Measurements from ENCODE around the gene ROR1.
"Not testable (repeated sequence)": the region's sequence is repeated elsewhere in the genome, so short reads cannot be mapped to it uniquely, and the experiment has no call there.

Gene ROR1

DNA sequence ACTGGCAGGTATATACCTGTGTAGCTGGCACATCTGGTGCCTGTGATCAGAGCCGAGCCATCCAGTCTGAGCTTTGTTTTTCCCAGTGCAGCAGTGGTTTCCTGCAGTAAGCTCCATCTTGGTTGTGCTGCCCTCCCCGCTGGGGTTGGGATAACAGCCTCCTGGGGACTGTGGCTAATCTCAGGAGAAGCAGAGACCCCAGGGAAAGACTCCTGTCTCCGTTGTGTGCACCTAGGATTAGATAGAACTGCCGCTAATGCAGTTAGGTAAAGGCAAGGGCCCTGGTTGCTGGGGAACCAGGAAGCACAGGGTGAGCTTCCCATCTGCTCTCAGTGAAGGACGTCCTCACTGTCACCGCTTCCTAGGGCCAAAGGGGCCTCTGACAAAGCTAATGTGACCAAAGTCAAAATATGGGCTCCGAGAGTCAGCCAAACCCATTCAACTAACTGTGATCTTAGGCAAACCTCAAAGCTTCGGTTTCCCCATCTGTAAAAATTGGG lies 20.0 kb downstream of the ROR1 start:
- DNase-seq (ENCODE audit: low spot score), result no peak

DNA sequence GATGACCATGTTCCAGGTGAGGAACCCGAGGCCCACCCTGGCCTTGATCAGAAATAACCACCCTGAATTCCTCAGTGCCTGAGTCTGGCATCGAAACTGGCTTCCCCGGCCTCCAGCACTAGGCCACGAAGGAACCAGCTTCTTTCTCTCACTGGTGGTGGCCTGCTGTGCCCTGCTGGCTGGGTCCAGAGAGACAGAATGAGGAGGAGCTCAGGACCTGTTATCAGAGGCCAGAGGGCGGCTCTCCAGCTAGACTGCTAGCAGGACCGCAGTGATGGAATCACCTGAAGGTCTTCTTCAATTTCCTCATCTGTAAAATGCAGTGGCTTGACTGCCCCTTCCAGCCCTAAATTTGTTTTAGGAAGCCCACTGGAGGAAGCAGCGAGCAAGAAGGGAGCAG lies 20.5 kb downstream of the ROR1 start:
- DNase-seq (ENCODE audit: low spot score), result no peak

DNA sequence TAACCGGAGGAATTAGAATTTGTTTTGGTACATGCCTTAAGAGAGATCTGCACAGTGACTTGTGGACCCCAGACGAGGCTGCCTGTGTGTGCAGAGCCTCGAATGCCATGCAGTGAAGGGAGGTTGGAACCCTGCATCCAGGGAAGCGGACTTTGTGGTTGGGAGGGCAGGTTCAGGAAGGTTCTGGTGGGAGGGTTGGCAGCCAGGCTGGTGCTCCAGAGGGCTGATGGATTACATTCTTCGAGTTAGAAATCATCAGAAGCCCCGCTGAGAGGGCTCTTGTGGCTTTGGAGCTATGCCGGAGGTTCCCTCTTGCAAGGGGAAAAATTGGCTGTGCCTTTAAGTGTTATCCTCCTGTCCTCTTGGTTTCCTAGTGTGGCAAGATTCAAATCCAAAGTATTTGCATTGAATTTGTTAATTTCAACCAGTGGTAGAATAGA lies 21.1 kb downstream of the ROR1 start:
- no peak for DNase-seq (ENCODE audit: low spot score)

DNA sequence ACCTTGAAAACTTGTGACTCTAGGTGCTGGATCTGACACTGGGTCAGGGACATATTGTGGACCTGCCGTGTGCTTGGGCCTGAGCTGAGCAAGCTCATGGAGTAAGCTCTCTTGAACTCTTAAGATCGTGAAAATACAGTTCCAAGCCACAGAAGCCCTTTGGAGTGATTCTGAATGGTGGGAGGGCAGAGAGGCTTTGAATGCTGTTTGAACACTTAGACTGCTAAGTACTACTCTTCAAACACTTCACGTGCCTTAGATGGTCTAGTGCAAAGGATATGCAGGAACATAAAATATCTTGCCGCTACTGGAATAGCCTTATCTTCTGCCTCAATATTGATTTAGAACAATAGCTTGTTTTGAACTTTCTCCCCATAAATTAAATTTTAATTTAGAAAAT lies 21.6 kb downstream of the ROR1 start:
- DNase-seq (ENCODE audit: low spot score), result no peak

DNA sequence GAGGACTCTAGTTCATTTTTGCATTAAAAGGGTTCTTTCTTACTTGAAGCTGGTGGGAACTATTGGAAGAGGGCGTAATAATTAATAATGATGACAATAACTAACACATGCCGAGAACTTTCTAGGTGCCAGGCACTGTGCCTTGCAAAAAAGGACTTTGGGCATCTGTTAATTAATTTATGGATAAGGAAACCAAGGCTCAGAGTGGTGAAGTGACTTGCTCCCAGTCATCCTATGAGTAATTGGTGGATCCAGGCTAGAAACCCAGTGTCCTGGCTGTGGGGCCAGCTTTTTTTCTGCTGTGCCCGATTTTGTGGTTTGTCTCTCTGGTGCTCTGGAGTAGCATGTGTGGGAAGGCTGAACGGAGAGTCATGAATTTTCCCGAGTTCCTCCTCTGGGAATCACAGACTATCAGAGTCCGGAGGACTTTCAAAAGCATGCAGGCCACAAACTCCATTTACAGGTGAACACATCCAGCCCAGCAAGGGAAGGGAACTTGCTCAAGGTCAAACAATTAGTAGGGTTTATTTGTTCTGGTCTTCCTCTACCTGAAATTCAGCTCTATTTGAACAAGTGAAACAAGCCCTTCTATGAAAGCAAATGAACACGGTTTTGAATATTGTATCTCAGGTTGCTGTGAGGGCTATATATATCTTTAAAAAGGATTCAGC lies 23.4 kb downstream of the ROR1 start:
- no peak for DNase-seq (ENCODE audit: low spot score)

DNA sequence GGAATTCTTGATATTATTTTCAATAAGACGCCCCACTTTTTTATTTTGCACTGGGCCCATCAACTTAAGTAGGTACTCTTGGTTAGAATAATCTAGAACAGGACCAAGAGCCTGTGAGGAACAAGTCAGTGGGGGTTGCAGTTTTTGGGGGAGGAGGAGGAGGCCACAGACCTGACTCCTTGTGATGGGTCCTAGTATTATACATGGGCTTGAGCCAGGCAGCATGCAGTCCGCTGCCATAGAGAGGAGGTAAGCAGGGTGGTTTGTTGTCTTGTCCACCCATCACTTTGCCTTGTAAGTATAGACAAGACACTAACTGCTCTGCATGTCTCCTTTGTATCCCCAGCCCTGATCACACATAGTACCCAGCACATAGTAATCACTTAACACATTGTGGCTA lies 24.5 kb downstream of the ROR1 start:
- DNase-seq (ENCODE audit: low spot score), result no peak

DNA sequence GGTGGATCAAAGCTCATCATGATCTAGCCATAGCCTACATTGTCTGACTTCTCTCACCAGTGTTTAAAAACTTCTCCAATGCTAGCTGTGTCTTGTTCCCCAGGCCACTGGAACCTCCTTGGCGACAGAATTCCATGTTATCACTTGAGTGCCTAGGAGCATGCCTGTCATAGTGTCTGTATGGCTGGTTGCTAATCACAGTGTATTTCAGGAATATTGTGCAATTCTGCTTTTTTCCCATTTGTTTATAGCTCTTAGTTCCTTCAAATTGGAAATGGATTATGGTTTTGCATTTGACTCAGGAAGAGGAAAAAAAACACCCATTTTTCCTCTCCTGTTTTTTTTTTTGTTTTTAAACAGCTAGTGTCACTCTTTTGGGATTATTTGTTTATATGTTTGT lies 25.5 kb downstream of the ROR1 start:
- DNase-seq (ENCODE audit: low spot score), result no peak

DNA sequence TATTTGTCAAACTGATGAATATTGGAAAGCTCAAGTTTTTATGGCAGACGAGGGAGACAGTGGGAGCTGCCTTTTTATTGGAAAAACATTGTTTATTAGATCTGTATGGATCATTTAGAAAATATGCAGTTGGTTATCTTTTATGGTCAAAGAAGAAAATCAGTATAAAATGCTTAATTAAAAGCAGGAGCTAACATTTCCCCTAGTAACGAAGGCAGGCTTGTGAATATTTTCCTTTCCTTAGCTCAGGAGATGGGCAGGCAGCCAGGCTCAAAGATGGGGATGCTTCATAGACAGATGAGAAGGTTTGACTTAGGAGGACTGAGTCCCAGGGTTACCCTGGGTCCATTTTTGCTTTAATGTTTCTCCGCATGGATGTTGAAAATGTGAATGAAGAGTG lies 26.0 kb downstream of the ROR1 start:
- DNase-seq (ENCODE audit: low spot score), result no peak

DNA sequence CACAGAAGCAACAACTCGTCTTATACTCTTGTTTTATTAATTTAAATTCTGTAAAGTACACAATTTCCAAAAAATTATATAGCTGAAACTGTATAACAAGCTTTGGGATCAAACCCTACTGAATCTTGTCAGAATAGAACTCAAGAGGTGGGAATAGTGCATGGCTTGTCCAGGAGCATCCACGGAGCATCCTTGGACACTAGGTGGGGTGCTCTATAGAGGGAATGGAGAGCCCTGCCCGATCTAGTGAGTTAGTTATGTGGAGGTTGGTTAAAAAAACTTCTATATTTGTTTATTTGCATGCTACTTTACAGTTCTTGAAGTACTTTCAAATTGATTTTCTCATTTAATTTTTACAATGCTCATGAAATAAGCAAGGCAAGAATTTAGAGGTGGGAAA lies 28.3 kb downstream of the ROR1 start:
- DNase-seq (ENCODE audit: low spot score), result no peak

DNA sequence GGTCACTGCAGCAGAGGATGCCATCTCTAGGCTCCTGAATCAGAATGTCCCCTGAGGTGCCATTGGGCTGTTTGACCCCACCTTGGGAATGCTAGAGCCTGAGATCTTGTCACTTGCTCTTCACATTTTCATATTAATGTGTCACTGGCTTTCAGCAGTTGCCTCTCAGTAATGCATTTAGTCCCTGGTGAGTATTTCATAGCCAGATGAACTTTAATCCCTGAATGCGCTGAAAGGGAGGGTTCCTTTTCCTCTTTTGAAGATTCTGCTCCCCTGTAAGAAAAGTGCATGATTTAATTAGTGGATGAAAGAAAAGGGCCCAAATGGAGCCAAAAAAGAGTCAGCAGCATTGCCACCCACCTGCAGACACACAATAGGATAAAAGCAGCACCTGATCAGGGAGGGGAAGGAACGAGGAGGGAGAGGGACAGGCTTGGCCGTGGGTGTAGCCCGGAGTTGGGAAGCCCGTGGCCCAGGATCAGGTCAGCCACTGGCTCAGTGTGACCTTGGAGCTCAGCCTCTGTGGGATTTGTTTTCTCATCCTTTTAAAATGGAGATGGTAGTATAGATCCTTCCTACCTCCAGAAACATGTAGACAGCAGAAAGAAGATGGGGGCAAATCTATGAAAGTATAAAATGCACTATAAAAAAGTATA lies 31.1 kb downstream of the ROR1 start:
- DNase-seq (ENCODE audit: low spot score), result no peak

DNA sequence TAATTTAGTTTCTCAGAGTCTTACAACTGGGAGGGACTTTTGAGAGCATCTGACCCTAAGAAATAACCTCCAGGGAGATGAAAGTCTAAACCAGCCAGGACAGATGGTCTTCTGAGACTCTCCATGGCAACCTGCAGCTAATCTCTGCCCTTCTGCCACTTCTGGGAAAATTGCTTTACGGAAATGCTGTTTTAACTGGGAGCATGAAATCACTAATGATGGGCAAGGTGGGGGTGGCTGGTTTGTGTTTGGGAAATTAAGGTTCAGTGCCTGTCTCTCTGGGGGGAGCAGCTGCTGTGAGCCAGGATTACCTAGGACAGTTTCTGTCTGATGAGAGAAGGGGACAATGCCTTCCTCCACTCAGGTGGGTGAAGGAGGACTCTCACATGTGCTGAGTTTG lies 33.2 kb downstream of the ROR1 start:
- no peak for DNase-seq (ENCODE audit: low spot score)

DNA sequence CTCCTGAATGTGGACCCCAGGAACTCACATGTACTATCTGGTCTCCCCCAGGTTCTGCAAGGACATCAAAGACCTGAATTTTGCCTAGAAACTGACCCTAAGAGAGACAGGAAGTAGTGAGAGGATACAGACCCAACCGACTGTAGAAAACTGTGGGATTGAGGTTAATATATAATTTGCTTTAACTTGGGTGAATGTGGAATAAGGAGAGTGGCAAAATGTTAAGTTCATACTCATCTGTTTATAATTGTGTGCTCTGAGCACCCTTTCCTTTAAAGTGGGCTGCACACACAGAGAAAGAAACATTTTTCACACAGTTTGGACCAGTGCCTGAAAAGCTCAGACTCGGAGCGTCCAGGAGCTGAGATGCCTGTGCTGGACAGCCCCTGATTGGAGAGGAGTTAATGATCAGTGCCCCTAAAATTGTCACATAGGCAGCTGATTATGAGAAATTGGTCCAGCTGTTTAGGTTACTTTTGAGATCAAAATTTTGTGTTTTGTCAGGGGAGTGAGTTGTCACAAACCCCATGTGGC lies 37.2 kb downstream of the ROR1 start:
- DNase-seq (ENCODE audit: low spot score), result no peak

DNA sequence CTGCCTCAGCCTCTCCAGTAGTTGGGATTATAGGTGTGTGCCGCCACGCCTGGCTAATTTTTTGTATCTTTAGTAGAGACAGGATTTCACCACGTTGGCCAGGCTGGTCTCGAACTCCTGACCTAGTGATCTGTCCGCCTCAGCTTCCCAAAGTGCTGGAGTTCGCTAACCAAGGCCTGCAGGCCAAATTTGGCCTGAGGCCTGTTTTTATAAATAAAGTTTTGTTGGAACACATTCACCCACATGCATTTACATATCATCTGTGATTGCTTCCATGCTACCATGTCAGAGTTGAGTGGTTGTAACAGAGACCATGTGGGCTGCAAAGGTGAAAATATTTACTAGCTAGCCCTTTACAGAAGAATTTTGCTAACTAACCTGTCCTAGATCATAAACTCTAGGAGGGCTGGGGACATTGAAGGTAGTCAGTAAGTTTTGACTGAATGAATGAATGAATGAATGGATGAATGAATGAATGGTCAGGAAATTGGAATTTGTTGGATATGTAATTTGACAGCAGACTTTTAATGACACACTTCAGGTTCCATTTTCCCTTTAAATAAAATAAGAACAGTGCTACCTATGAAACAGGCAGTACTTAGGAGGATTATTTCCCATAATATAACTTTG lies 38.4 kb downstream of the ROR1 start:
- DNase-seq (ENCODE audit: low spot score), result no peak

DNA sequence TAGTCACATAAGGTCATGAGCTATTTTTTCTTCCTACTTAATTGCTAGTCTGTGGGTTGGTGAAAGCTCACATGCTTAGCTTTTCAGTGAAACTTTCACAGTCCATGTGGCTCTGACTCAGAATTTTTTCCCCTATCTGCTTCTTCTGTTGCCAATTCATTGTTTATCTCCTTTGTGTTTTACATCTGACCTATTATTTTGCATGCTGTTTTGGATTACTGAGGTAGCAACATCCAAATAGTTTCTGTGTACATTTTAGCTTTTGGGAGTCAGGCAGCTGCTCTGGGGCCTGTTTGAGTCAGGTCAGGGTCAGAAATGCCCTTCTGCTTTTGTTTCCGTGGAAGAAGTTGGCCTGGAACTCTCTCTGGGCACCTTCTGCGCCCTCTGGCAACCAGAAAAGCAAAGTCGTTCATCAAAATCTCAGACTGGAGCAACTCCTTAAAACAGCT lies 40.0 kb downstream of the ROR1 start:
- DNase-seq (ENCODE audit: low spot score), result no peak

DNA sequence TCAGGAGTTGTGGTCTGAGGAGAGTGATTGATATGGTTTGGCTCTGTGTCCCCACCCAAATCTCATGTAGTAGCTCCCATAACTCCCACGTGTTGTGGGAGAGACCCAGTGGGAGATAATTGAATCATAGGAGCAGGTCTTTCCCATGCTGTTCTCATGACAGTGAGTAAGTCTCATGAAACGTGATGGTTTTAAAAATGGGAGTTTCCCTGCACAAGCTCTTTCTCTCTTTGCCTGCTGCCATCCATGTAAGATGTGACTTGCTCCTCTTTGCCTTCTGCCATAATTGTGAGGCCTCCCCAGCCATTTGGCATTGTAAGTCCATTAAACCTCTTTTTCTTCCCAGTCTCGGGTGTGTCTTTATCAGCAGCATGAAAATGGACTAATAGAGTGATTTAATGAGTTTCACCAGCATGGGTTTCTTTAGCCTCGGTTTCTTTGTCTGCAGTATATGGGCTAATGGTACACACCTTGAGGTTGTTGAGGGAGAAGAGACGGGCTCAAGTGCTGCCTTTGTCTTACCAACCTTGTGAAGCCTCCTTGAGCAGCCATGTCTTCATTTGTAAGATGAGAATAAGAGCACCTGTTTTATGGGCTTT lies 42.5 kb downstream of the ROR1 start:
- not testable (repeated sequence) for DNase-seq (ENCODE audit: low spot score)

DNA sequence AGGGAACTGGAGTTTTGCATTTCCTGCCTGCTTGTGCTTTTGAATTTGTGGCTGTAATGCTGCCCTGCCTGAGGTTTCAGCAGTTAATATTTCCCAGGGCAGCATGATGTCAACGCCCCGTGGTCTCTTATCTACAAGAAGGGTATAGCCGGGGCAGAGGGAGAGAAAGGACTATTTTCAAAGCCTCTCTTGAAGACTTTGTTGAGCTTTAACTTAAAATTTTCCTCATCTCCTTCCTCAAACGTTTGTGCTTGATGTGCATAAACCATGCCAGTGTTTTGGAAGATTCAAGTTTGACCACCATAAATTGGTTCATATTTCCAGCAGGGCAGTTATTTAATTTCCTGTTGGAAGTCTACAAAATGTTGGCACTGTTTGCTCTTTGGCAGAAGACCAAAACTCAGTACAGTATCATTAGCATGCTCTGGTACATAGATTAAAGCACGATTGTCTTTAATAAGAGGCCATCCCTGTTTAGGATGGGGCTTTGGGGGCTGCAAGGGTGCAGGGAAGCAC lies 43.4 kb downstream of the ROR1 start:
- no peak for DNase-seq (ENCODE audit: low spot score)

DNA sequence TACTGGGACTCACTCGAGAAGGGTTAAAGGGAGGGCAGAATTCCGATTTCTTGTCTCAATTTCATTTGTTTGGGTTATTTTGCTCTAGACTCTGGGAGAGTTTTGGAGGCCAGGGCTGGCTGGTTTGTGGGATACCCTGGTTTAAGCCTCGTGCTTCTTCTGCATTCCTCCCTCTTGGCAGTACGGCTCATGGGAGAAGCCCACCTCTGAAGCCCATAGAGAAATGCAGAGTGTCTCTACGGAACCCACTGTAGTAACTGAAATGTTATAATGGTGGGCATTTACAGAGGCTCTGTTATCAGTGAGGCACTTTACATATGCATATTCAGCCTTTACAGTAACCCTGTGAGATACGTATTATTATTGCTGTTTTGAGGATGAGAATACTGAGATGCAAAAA lies 43.9 kb downstream of the ROR1 start:
- no peak for DNase-seq (ENCODE audit: low spot score)

DNA sequence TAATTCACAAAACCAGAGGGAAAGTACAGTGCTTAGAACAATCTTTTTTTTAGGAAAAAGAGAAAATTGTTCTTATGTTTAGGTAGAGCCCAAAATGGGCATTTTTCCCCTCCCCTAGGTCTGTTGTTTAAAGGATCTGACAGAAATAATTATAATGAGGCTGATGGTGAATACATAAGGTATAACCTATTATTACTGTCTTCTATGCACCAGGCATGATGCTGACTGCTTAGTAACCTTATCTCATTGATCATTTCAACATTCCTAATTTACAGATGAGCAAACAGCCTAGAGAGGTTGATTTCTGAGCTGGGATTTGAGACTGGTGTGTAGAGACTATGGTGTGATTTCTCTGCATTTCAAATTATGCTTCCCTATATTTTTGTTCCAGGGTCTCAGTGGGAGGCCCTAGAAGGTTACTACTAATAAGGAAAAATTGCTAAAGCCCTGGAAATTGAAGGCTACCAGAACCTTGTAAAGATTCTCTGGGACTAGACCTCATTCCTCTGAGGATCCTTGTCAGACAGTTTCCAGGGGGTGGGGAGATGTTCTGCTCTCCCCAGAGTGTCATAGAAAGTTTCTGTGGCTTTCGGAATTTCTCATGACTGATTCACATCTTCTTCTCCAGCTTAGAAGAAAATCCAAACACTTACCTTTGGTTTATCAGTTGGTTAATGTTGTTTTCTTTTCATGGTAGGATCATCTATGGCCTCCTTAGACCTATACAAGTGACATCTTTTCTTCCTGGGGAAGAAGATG lies 44.9 kb downstream of the ROR1 start:
- DNase-seq (ENCODE audit: low spot score), result no peak

DNA sequence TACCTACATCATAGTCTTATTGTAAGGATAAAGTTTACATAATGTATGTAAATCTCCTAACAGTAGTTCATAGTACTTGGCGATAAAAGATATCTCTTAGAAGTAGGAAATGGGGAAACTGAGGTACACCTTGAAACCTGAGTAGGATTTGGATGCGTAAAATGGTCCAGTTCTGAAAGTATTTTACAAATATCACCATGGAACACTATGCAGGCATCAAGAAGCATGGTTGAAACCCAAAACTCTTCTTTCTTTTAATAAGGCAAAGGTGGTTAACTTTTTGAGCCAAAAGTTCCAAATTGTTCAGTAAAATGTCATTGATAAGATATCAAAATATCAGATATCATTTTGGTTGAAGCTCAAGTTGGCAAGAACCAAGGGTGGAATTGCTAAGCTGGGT lies 46.0 kb downstream of the ROR1 start:
- DNase-seq (ENCODE audit: low spot score), result no peak

DNA sequence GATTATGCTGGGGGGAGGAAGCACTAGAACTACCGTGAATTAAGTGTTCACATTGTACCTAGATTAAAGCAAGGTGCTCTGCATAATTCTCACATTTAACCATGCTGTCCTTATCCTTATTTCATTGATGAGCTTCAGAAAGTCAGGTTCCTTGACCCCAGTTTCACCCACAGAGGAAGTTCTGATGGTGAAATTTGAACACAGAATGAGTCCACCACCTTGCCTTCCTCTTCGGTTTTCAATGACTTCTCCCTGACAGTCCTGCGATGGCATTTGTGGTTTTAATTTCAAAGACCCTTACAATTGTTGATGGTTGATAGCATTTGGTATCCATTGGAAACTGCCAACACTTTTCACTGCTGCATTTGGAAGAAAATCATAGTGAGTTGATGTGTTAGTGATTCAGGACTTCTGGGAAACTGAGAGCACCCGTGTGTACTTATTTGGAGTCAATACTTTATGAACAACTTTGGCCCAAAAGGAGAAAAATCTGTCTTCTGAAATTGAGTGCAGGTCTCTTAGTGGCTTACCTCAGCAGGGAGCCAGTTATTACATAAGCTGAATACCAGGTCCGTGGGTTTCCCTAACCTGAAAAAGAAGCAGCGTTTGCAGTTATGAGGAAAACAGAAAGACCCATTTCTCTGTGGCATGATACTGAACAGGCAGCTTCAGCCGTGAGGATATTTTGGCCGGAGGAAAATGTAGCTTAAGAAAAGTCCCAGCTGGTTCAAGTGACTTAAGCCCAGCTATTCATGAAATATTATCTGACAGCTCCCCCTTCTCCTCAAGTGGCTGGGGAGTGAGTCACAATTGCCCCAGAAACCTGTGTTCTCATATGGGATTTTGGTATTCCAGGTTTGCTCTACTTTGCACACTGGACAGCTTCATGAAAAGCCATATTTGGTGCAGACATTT lies 47.5 kb downstream of the ROR1 start:
- DNase-seq (ENCODE audit: low spot score), result no peak

DNA sequence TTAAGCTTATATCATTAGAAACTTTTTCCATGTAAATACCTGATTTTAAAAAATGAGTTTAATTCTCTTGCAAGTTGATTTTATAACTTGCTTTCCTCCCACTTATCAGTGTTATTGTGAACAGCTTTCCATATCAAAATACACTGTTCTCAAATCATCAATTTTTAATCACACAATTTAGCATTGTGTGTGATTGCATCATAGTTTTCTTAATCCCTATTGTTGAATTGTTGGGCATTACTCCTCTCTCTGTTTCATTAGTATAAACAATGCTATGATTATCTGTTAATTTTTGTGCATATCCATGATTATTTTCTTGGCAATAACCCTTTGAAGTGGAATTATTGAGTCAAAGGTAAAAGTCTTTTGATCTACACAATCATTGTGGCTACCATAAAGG lies 48.7 kb downstream of the ROR1 start:
- no peak for DNase-seq (ENCODE audit: low spot score)
